ENCODE results near the gene NFAT5.
"Not testable (repeated sequence)": the region's sequence is repeated elsewhere in the genome, so short reads cannot be mapped to it uniquely, and the experiment has no call there.

Gene NFAT5

DNA sequence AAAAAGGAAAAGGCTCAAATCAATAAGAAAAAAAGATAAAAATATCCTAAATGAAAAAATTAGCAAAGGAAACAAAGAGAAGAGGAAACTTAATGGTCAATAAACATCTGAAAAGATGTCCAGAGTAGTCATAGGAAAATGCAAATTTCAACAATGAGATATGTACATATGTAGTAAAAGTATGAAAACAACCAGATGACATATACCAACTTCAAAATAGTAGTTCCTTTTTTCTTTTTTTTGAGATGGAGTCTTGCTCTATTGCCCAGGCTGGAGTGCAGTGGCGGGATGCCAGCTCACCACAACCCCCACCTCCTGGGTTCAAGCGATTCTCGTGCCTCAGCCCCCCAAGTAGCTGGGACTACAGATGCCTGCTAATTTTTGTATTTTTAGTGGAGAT is 21.7 kb upstream of the NFAT5 start:
- no peak overlapping the region for H3K27ac ChIP-seq (ENCODE audit: low read length)
- no peaks in the 10 kb centered on the region for H3K79me2 ChIP-seq (ENCODE audit: low read length)
- H3K4me2 ChIP-seq (ENCODE audit: low read length) = no peak overlapping the region
- no peaks in the 10 kb centered on the region for H3K36me3 ChIP-seq (replicated peaks; ENCODE audit: low read depth, low read length)
- no peak overlapping the region for H3K4me3 ChIP-seq (ENCODE audit: low read length)
- no peak overlapping the region for H2AFZ ChIP-seq (ENCODE audit: low read depth, low read length)
- peaks cover 29% of the 10 kb centered on the region for H3K4me1 ChIP-seq (ENCODE audit: low read length)
- TF ChIP-seq EZH2phosphoT487 (IDR thresholded peaks at IDR 0.05; ENCODE audit: low read depth) = no peak
- TF ChIP-seq CTCF (IDR thresholded peaks at IDR 0.05; ENCODE audit: low read depth, low read length) = no peak
- H3K27me3 ChIP-seq (ENCODE audit: low read depth, low read length) = no peaks in the 10 kb centered on the region
- H3K9me3 ChIP-seq (ENCODE audit: insufficient read depth, low read length) = no peaks in the 10 kb centered on the region
- H3K9ac ChIP-seq (ENCODE audit: low read length) = no peak overlapping the region
- no peaks in the 10 kb centered on the region for H4K20me1 ChIP-seq (ENCODE audit: insufficient read depth, low read length)

- H3K4me3 ChIP-seq (ENCODE audit: low read length); H3K4me2 ChIP-seq (ENCODE audit: low read length); H3K9ac ChIP-seq (ENCODE audit: low read length); H3K27me3 ChIP-seq (ENCODE audit: low read depth, low read length); H3K27ac ChIP-seq (ENCODE audit: low read length); H2AFZ ChIP-seq (ENCODE audit: low read depth, low read length); H3K9me3 ChIP-seq (ENCODE audit: insufficient read depth, low read length); H3K79me2 ChIP-seq (ENCODE audit: low read length); H3K36me3 ChIP-seq (replicated peaks; ENCODE audit: low read depth, low read length); H3K4me1 ChIP-seq (ENCODE audit: low read length); H4K20me1 ChIP-seq (ENCODE audit: insufficient read depth, low read length): not testable (repeated sequence)
Measured at GRCh38 chr16:69546663-69547062, 19.1 kb upstream of the NFAT5 start.

DNA sequence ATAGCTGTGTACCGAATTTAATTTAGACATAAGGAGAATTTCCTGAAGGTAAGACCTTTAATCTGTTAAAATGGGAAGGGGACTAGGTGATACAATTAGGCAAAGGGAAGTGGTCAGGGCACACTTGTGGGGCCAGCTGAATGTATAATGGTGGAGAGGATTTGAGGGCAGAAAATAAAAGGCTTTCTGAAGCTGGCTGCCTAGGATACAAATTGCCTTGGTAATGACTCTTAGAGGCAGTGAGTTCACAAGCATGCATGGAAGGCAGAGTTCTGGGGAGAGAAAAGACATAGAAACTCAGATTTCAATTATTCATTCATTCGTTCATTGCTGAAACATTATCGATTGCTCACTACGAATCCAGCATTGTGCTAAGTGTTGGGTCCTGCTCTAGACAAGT is 12.4 kb upstream of the NFAT5 start:
- Histone ChIP-seq H2AFZ (ENCODE audit: low read depth, low read length) (no peak overlapping the region), H3K27ac (ENCODE audit: low read length) (no peak overlapping the region), H3K4me2 (ENCODE audit: low read length) (no peak overlapping the region), H3K4me1 (ENCODE audit: low read length) (peaks cover 5% of the 10 kb centered on the region; the same call in 1 of the 2 replicates), H3K79me2 (ENCODE audit: low read length) (no peaks in the 10 kb centered on the region), H3K9me3 (ENCODE audit: insufficient read depth, low read length) (no peaks in the 10 kb centered on the region), H4K20me1 (ENCODE audit: insufficient read depth, low read length) (no peaks in the 10 kb centered on the region), H3K36me3 (replicated peaks; ENCODE audit: low read depth, low read length) (no peaks in the 10 kb centered on the region), H3K4me3 (ENCODE audit: low read length) (no peak overlapping the region), H3K9ac (ENCODE audit: low read length) (no peak overlapping the region), H3K27me3 (ENCODE audit: low read depth, low read length) (no peaks in the 10 kb centered on the region)
- no peak for TF ChIP-seq EZH2phosphoT487 (IDR thresholded peaks at IDR 0.05; ENCODE audit: low read depth)
- TF ChIP-seq CTCF (IDR thresholded peaks at IDR 0.05; ENCODE audit: low read depth, low read length) = no peak

DNA sequence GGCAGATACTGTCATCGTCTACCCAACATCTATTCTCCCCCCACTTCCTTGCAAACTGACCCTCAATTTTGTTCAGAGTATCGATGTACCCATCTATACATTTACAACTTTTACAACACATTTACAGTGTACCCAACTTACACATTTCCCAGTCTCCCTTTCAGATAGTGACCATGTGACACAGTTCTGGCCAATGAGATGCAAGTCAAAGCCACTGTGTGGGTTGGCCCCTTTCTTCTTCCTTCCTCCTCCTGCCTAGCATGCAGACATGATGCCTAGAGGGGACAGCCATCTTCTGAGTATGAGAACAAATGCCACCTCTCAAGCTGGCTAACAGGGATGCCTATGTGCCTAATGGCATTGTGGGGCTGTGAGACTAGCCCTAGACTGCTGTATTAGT is 11.3 kb upstream of the NFAT5 start:
- Histone ChIP-seq H3K27me3 (ENCODE audit: low read depth, low read length) (no peaks in the 10 kb centered on the region), H2AFZ (ENCODE audit: low read depth, low read length) (no peak overlapping the region), H3K36me3 (replicated peaks; ENCODE audit: low read depth, low read length) (no peaks in the 10 kb centered on the region), H3K4me3 (ENCODE audit: low read length) (no peak overlapping the region), H3K4me2 (ENCODE audit: low read length) (no peak overlapping the region), H3K9ac (ENCODE audit: low read length) (no peak overlapping the region), H4K20me1 (ENCODE audit: insufficient read depth, low read length) (no peaks in the 10 kb centered on the region), H3K27ac (ENCODE audit: low read length) (no peak overlapping the region), H3K9me3 (ENCODE audit: insufficient read depth, low read length) (no peaks in the 10 kb centered on the region), H3K79me2 (ENCODE audit: low read length) (no peaks in the 10 kb centered on the region), H3K4me1 (ENCODE audit: low read length) (peaks cover 5% of the 10 kb centered on the region; the same call in 1 of the 2 replicates)
- TF ChIP-seq CTCF (IDR thresholded peaks at IDR 0.05; ENCODE audit: low read depth, low read length) (no peak), EZH2phosphoT487 (IDR thresholded peaks at IDR 0.05; ENCODE audit: low read depth) (no peak)

- H3K9me3 ChIP-seq (ENCODE audit: insufficient read depth, low read length) = no peaks in the 10 kb centered on the region
- H3K36me3 ChIP-seq (replicated peaks; ENCODE audit: low read depth, low read length) = no peaks in the 10 kb centered on the region
- H3K27me3 ChIP-seq (ENCODE audit: low read depth, low read length) = no peaks in the 10 kb centered on the region
- no peak overlapping the region for H2AFZ ChIP-seq (ENCODE audit: low read depth, low read length)
- H3K79me2 ChIP-seq (ENCODE audit: low read length) = no peaks in the 10 kb centered on the region
- no peak overlapping the region for H3K4me3 ChIP-seq (ENCODE audit: low read length)
- no peak overlapping the region for H3K4me2 ChIP-seq (ENCODE audit: low read length)
- H4K20me1 ChIP-seq (ENCODE audit: insufficient read depth, low read length) = no peaks in the 10 kb centered on the region
- no peak for TF ChIP-seq CTCF (IDR thresholded peaks at IDR 0.05; ENCODE audit: low read depth, low read length)
- TF ChIP-seq EZH2phosphoT487 (IDR thresholded peaks at IDR 0.05; ENCODE audit: low read depth) = no peak
- H3K4me1 ChIP-seq (ENCODE audit: low read length) = peaks cover 5% of the 10 kb centered on the region; the same call in 1 of the 2 replicates
- no peak overlapping the region for H3K9ac ChIP-seq (ENCODE audit: low read length)
- H3K27ac ChIP-seq (ENCODE audit: low read length) = no peak overlapping the region
Measured at GRCh38 chr16:69555437-69555836, 10.3 kb upstream of the NFAT5 start.
